ENCODE data around the gene VDR.

The VDR gene

DNA sequence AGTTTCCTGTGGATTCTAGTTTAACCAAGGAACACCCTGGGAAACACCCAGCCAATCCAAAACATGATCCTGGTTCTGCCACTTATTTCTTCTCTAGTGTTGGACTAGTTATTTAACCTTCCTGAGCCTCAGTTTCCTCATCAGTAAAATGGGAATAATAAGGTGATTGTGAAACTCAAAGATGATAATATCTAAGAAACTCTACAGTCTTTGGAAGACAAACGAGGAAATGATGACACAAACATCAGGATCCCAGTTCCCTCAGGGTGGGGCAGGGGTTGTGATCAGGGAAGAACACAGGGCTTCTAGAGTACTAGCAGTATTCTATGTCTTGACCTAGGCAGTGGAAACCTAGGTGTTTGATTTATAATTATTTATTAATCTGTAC lies 40.5 kb upstream of the VDR start:
- no peaks in the 10 kb centered on the region for H3K4me1 ChIP-seq (ENCODE audit: insufficient read depth, low read length, poor library complexity, severe bottlenecking)
- no peak overlapping the region for H3K4me3 ChIP-seq (ENCODE audit: low read length, poor library complexity, severe bottlenecking)
- TF ChIP-seq EZH2phosphoT487 (IDR thresholded peaks at IDR 0.05; ENCODE audit: borderline replicate concordance) (no peak), CTCF (conservative IDR thresholded peaks at IDR 0.05; ENCODE audit: low read length) (no peak)

GRCh38 chr12:47944685-47945340 lies 40.0 kb upstream of the VDR start:
- H3K9ac ChIP-seq (ENCODE audit: low read depth, low read length, poor library complexity, severe bottlenecking) = no peak overlapping the region
- H3F3A ChIP-seq (ENCODE audit: low read depth) = no peaks in the 10 kb centered on the region
- TF ChIP-seq CTCF (conservative IDR thresholded peaks at IDR 0.05; ENCODE audit: low read length) (no peak), EZH2phosphoT487 (IDR thresholded peaks at IDR 0.05; ENCODE audit: borderline replicate concordance) (no peak)
- no peak overlapping the region for H3K4me2 ChIP-seq (ENCODE audit: low read depth, low read length, poor library complexity, severe bottlenecking)
- H4K20me1 ChIP-seq (ENCODE audit: insufficient read depth, low read length, poor library complexity, severe bottlenecking) = no peaks in the 10 kb centered on the region
- no peaks in the 10 kb centered on the region for H3K4me1 ChIP-seq (ENCODE audit: insufficient read depth, low read length, poor library complexity, severe bottlenecking)
- H3K36me3 ChIP-seq (ENCODE audit: insufficient read depth, low read length) = no peaks in the 10 kb centered on the region
- H2AFZ ChIP-seq (ENCODE audit: low read length) = no peak overlapping the region
- H3K27me3 ChIP-seq (ENCODE audit: insufficient read depth, low read length, poor library complexity, severe bottlenecking) = no peaks in the 10 kb centered on the region
- H3K9me2 ChIP-seq (replicated peaks; ENCODE audit: low read depth, low read length) = no peaks in the 10 kb centered on the region
- no peaks in the 10 kb centered on the region for H3K79me2 ChIP-seq (ENCODE audit: insufficient read depth, low read length)
- H3K4me3 ChIP-seq (ENCODE audit: low read length, poor library complexity, severe bottlenecking) = no peak overlapping the region
- no peaks in the 10 kb centered on the region for H3K9me3 ChIP-seq (ENCODE audit: insufficient read depth, low read depth, low read length)

More for the DNA sequence above, 40.5 kb upstream of the VDR start:
- Histone ChIP-seq H4K20me1 (ENCODE audit: insufficient read depth, low read length, poor library complexity, severe bottlenecking) (no peaks in the 10 kb centered on the region), H3K9me2 (replicated peaks; ENCODE audit: low read depth, low read length) (no peaks in the 10 kb centered on the region), H3F3A (ENCODE audit: low read depth) (no peaks in the 10 kb centered on the region), H3K27me3 (ENCODE audit: insufficient read depth, low read length, poor library complexity, severe bottlenecking) (no peaks in the 10 kb centered on the region), H3K36me3 (ENCODE audit: insufficient read depth, low read length) (no peaks in the 10 kb centered on the region), H2AFZ (ENCODE audit: low read length) (no peak overlapping the region), H3K9ac (ENCODE audit: low read depth, low read length, poor library complexity, severe bottlenecking) (no peak overlapping the region), H3K4me2 (ENCODE audit: low read depth, low read length, poor library complexity, severe bottlenecking) (no peak overlapping the region), H3K79me2 (ENCODE audit: insufficient read depth, low read length) (no peaks in the 10 kb centered on the region), H3K9me3 (ENCODE audit: insufficient read depth, low read depth, low read length) (no peaks in the 10 kb centered on the region)

DNA sequence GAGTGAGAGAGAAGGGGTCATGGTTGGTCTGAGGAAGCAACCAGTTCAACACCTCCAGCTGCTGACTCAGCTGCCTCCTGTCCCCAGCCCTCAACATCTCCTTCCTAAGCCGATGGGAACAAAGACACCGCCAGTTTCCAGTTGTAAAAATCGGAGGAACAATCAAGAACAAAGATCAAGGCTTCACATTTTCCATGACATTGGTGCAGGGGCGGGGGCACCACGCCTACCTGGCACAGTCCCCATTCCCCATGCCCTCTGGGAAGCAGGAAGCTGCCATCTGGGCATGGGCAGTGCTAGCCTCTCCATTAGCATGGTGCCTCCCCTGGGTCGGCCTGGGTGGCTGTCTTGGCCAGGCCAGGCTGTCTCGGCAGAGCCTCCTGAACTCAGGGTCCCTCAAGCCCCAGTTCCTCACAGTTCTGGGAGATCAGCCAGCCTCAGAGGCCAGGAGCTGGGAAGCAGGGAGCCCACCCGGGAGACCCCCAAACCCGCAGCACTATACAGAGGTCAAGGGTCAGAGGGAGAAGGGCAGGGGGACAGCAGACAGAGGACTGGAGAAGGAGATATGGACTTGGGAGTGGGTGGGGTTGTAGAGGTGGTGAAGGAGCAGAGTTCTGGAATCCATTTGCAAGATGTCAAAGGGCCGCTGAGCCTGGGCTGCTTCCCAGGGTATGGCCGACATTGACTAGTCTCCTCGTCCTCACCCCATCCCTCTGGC lies 39.0 kb upstream of the VDR start:
- H4K20me1 ChIP-seq (ENCODE audit: insufficient read depth, low read length, poor library complexity, severe bottlenecking) = no peaks in the 10 kb centered on the region
- no peak for TF ChIP-seq CTCF (conservative IDR thresholded peaks at IDR 0.05; ENCODE audit: low read length)
- TF ChIP-seq EZH2phosphoT487 (IDR thresholded peaks at IDR 0.05; ENCODE audit: borderline replicate concordance) = no peak
- H3K4me2 ChIP-seq (ENCODE audit: low read depth, low read length, poor library complexity, severe bottlenecking) = no peak overlapping the region
- no peaks in the 10 kb centered on the region for H3K36me3 ChIP-seq (ENCODE audit: insufficient read depth, low read length)
- H3F3A ChIP-seq (ENCODE audit: low read depth) = no peaks in the 10 kb centered on the region
- H3K27me3 ChIP-seq (ENCODE audit: insufficient read depth, low read length, poor library complexity, severe bottlenecking) = no peaks in the 10 kb centered on the region
- no peaks in the 10 kb centered on the region for H3K4me1 ChIP-seq (ENCODE audit: insufficient read depth, low read length, poor library complexity, severe bottlenecking)
- H3K9ac ChIP-seq (ENCODE audit: low read depth, low read length, poor library complexity, severe bottlenecking) = no peak overlapping the region
- H2AFZ ChIP-seq (ENCODE audit: low read length) = no peak overlapping the region
- H3K4me3 ChIP-seq (ENCODE audit: low read length, poor library complexity, severe bottlenecking) = no peak overlapping the region
- H3K9me2 ChIP-seq (replicated peaks; ENCODE audit: low read depth, low read length) = no peaks in the 10 kb centered on the region
- H3K79me2 ChIP-seq (ENCODE audit: insufficient read depth, low read length) = no peaks in the 10 kb centered on the region
- H3K9me3 ChIP-seq (ENCODE audit: insufficient read depth, low read depth, low read length) = no peaks in the 10 kb centered on the region

Data from Loucy (cell line).